ENCODE data around the gene PDE6B. TPM values are rescaled to one million over a fixed set of nuclear protein-coding genes. Genes with fewer than 3 reads are reported as not detected.

PDE6B gene
- total RNA-seq, 1 donor from 2014 or later, result 4.8 TPM

DNA sequence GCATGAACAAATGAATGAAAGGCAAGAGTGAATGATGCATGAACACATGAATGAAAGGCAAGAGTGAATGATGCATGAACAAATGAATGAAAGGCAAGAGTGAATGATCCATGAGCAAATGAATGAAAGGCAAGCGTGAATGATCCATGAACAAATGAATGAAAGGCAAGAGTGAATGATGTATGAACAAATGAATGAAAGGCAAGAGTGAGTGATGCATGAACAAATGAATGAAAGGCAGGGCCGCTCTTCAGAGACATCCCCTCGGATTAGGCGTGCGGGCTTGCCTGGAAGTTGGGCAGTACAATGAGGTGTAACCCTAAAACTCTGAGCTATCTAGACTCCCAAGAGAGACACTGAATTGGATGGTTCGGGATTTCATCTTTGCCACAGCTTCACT is 84.0 kb downstream of the PDE6B start:
- intact Hi-C loops (cut with DNase I), result no loop called here
- no peak for DNase-seq (ENCODE audit: low spot score)

- intact Hi-C loops (cut with DNase I), result no loop called here
- DNase-seq (ENCODE audit: low spot score), result no peak
Measured at GRCh38 chr4:710116-710515, 84.7 kb downstream of the PDE6B start.

GRCh38 chr4:710916-711315 is 85.5 kb downstream of the PDE6B start:
- intact Hi-C loops (cut with DNase I), result no loop called here
- no peak for DNase-seq (ENCODE audit: low spot score)

GRCh38 chr4:712093-712492 is 86.7 kb downstream of the PDE6B start:
- DNase-seq (ENCODE audit: low spot score), result no peak
- intact Hi-C loops (cut with DNase I), result no loop called here

DNA sequence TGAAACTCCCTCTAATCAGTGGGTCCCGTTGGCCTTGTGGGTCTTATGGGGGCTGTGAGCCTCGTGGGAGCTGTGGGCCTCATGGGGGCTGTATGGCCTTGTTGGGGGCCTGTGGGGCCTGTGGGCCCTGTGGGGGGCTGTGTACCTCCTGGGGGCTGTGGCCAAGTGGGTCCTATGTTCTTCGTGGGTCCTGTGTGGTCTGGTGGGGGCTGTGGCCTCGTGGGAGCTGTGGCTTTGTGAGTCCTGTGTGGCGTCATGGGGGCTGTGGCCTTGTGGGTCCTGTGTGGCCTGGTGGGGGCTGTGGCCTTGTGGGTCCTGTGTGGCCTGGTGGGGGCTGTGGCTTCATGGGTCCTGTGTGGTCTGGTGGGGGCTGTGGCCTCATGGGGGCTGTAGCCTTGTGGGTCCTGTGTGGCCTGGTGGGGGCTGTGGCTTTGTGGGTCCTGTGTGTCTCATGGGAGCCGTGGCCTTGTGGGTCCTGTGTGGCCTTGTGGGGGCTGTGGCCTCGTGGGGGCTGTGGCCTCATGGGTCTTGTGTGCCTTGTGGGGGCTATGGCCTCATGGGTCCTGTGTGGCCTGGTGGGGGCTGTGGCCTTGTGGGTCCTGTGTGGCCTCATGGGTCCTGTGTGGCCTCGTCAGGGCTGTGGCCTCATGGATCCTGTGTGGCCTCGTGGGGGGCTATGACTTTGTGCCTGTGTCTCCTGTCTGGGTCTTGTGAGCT is 87.7 kb downstream of the PDE6B start:
- intact Hi-C loops (cut with DNase I), result no loop called here
- DNase-seq (ENCODE audit: low spot score), result no peak

GRCh38 chr4:714087-714486 is 88.7 kb downstream of the PDE6B start:
- intact Hi-C loops (cut with DNase I), result no loop called here
- no peak for DNase-seq (ENCODE audit: low spot score)

DNA sequence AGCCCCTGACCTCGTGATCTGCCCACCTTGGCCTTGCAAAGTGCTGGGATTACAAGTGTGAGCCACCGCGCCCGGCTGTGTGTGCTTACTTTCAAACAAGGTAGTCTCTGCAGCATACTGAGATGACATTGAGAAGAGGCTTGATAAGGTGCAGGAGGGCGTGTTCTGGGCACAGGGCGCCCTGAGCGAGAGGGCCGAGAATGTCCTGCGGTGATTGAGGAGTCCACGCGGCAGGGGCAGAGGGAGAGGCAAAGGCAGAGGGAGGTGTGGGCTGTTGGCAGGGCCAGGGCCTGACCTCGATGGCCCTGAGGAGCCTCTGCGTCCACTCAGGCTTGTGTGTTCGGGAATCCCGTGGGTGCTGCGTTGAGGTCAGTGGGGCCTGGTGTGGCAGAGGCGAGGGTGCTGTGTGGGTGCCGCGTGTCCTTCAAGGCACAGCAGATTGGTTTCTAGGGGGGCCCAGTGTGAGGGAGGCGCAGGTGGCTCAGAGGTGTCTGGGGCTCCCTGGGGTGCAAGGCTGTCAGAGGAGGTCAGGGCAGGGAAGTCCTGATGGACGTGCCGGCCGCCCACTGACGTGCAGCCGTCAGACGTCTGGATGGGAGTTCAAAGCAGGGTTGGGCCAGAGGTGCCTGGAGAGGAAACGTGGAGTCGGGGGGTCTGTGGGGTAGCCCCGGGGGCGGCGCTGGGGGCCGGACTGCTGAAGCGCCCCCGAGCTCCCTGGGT is 92.4 kb downstream of the PDE6B start:
- intact Hi-C loops (cut with DNase I), result no loop called here
- DNase-seq (ENCODE audit: low spot score), result no peak

- intact Hi-C loops (cut with DNase I), result no loop called here
- DNase-seq (ENCODE audit: low spot score), result no peak
Measured at GRCh38 chr4:718460-718859, 93.1 kb downstream of the PDE6B start.

Other genes with a start within 250 kb of the PDE6B start
- 14.9 TPM for gene ZNF721, start 126.4 kb upstream of the PDE6B start, total RNA-seq
- 22.4 TPM for gene PIGG, start 126.4 kb upstream of the PDE6B start, total RNA-seq
- gene TMEM271, start 49.3 kb upstream of the PDE6B start, total RNA-seq, result not detected
- 734 TPM for gene ATP5ME, start 48.7 kb downstream of the PDE6B start, total RNA-seq
- 6.5 TPM for gene MYL5, start 49.0 kb downstream of the PDE6B start, total RNA-seq
- 12.1 TPM for gene SLC49A3, start 63.6 kb downstream of the PDE6B start, total RNA-seq
- gene PCGF3, start 80.3 kb downstream of the PDE6B start, total RNA-seq, result 24.3 TPM
- gene CPLX1, start 200.6 kb downstream of the PDE6B start, total RNA-seq, result 9.4 TPM